Measurements from ENCODE around the gene CLMP.
"Not testable (repeated sequence)": the region's sequence is repeated elsewhere in the genome, so short reads cannot be mapped to it uniquely, and the experiment has no call there.

Gene CLMP

DNA sequence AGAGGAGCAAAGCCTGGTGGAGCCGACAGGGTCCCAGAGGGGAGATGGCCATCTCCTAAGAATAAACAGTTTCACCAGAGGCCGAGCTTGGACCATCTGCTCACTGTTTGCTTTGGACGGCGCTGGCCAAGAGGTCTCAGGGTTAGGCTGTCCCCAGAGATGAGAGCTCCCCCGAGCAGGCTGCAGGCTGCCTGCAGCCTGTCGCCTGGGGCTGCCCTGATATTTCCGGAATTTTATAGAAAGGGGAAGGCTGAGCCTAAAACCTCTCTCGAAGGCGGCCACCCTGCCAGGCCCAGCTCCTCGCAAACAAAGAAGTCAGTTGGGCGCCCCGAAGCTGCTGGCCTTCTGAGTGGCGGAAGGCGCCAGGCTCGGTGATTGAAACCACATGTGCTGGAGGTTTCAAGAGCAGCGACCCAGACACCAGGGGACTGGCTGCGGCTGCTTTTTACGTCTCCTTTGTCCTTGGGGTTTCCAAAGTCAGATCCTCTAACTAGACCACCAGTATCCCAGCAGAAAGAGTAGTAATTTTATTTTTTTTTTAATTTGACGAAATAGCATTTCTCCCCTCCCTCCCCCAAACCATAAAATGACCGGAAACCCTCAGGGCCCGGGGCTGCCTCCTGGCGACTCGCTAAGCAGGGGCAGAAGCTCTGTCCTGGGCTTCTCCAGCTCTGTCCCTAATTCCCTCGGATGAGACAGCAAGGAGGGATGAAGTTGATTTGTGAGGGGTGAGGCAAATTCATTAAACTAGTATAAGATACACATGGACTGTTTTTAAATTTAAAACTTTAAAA is 57.4 kb downstream of the CLMP start:
- TF ChIP-seq, protein P1, sequence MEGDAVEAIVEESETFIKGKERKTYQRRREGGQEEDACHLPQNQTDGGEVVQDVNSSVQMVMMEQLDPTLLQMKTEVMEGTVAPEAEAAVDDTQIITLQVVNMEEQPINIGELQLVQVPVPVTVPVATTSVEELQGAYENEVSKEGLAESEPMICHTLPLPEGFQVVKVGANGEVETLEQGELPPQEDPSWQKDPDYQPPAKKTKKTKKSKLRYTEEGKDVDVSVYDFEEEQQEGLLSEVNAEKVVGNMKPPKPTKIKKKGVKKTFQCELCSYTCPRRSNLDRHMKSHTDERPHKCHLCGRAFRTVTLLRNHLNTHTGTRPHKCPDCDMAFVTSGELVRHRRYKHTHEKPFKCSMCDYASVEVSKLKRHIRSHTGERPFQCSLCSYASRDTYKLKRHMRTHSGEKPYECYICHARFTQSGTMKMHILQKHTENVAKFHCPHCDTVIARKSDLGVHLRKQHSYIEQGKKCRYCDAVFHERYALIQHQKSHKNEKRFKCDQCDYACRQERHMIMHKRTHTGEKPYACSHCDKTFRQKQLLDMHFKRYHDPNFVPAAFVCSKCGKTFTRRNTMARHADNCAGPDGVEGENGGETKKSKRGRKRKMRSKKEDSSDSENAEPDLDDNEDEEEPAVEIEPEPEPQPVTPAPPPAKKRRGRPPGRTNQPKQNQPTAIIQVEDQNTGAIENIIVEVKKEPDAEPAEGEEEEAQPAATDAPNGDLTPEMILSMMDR (IDR thresholded peaks at IDR 0.05; ENCODE audit: insufficient read depth, low read length, poor library complexity, severe bottlenecking): no peak
- DNase-seq (ENCODE audit: extremely low read depth, insufficient read length): no peak

DNA sequence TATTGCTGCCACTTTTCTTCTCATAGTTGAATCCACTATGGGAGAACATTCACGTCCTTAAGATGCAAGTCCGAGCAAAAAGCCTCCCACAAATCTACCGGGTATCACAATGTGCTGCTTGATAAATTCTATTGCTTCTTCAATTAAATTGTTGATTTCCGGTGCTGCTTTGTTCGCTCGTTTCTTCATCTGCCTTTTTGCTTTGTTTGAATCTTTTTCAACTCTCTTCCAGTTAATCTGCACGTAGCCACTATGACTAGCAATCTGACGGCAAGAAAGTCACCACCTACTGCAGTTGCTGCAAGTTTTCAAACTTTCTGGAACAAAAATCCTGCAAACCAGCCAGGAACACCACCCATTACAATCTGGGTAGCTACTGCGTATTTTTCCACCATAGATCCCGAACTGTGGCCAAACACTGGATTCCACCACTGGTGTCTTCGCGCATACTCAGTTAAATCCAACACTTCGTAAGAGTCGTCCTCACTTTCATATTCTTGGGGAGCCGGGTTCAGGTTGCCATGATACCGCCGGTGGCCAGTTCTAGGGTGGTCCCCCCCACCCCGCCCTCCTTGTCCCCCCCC is 59.1 kb downstream of the CLMP start:
- H3K4me3 ChIP-seq (replicated peaks; ENCODE audit: low read depth, low read length): no peak overlapping the region
- H3K27me3 ChIP-seq (replicated peaks; ENCODE audit: control insufficient read depth, insufficient read depth, low read length): no peaks in the 10 kb centered on the region
- DNase-seq (ENCODE audit: extremely low read depth, insufficient read length): no peak
- H3K36me3 ChIP-seq (ENCODE audit: control insufficient read depth, insufficient read depth, low read length): no peaks in the 10 kb centered on the region
- TF ChIP-seq, protein P1 (IDR thresholded peaks at IDR 0.05; ENCODE audit: insufficient read depth, low read length, poor library complexity, severe bottlenecking): no peak

More for the DNA sequence above, 57.4 kb downstream of the CLMP start:
- Histone ChIP-seq H3K27me3 (replicated peaks; ENCODE audit: control insufficient read depth, insufficient read depth, low read length) (no peaks in the 10 kb centered on the region), H3K4me3 (replicated peaks; ENCODE audit: low read depth, low read length) (no peak overlapping the region), H3K36me3 (ENCODE audit: control insufficient read depth, insufficient read depth, low read length) (no peaks in the 10 kb centered on the region)

DNA sequence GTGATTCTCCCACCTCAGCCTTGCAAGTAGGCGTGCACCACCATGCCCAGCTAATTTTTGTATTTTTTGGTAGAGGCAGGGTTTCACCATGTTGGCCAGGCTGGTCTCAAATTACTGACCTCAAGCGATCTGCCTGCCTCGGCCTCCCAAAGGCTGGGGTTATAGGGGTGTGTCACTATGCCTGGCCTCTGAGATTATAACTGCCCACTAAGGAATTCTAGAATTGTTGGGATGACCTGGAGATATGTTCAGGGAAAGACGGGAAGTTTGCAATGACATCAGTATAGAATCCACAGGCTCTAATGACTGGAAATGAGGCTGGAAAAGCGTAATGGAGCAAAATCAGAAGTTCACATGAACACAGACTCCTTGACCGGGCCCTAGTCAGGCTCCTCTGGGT is 62.2 kb downstream of the CLMP start:
- no peak for DNase-seq (ENCODE audit: extremely low read depth, insufficient read length)
- Histone ChIP-seq H3K4me3 (replicated peaks; ENCODE audit: low read depth, low read length) (no peak overlapping the region), H3K36me3 (ENCODE audit: control insufficient read depth, insufficient read depth, low read length) (no peaks in the 10 kb centered on the region), H3K27me3 (replicated peaks; ENCODE audit: control insufficient read depth, insufficient read depth, low read length) (no peaks in the 10 kb centered on the region)
- TF ChIP-seq, protein P1 (IDR thresholded peaks at IDR 0.05; ENCODE audit: insufficient read depth, low read length, poor library complexity, severe bottlenecking): no peak

DNA sequence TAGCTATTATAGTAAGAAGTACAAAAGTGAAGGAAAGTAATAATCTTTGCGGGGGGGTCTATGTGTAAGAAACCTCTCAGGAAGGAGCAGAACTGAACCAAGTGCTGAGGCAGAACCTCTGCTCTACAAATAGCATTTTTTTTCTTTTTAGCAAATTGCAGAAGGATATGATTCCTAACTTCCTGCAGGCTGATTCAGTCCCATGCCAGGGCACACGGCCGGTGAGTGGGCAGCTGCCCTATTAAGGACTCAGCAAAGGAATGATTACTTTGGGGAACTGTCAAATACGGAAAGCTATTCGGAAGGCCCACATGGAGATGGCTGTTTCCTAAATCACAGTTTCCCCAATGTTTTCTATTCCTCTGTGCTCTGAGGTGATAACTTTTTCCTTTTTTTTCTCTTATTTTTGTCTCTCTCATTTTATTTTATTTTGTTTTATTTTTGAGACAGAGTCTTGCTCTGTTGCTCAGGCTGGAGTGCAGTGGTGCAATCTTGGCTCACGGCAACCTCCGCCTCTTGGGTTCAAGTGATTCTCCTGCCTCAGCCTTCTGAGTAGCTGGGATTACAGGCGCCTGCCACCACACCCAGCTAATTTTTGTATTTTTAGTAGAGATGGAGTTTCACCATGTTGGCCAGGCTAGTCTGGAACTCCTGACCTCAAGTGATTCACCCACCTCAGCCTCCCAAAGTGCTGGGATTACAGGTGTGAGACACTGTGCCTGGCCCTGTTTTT is 62.8 kb downstream of the CLMP start:
- not testable (repeated sequence) for H3K36me3 ChIP-seq (ENCODE audit: control insufficient read depth, insufficient read depth, low read length); H3K4me3 ChIP-seq (replicated peaks; ENCODE audit: low read depth, low read length); DNase-seq (ENCODE audit: extremely low read depth, insufficient read length); H3K27me3 ChIP-seq (replicated peaks; ENCODE audit: control insufficient read depth, insufficient read depth, low read length)

DNA sequence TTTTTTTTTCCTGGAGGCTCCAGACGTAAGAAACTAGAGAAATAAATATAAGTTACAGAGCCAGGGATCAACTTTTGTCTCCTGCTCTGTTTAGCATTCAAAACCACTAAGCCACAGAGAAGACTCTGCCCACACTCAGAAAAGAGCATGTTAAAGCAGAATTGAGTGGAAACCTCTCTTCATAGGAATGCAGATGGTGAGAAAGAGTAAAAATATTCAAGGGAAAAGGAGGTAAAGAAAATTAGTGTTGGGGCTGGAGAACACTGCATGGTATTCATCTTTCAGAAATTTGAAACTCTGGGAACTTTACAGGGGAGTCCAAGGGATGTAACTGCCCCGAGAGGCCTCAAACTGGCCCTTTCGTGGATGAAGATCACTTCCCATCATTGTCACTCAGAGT is 65.1 kb downstream of the CLMP start:
- TF ChIP-seq, protein P1 (IDR thresholded peaks at IDR 0.05; ENCODE audit: insufficient read depth, low read length, poor library complexity, severe bottlenecking): no peak
- Histone ChIP-seq H3K27me3 (replicated peaks; ENCODE audit: control insufficient read depth, insufficient read depth, low read length) (no peaks in the 10 kb centered on the region), H3K36me3 (ENCODE audit: control insufficient read depth, insufficient read depth, low read length) (no peaks in the 10 kb centered on the region), H3K4me3 (replicated peaks; ENCODE audit: low read depth, low read length) (no peak overlapping the region)
- no peak for DNase-seq (ENCODE audit: extremely low read depth, insufficient read length)

DNA sequence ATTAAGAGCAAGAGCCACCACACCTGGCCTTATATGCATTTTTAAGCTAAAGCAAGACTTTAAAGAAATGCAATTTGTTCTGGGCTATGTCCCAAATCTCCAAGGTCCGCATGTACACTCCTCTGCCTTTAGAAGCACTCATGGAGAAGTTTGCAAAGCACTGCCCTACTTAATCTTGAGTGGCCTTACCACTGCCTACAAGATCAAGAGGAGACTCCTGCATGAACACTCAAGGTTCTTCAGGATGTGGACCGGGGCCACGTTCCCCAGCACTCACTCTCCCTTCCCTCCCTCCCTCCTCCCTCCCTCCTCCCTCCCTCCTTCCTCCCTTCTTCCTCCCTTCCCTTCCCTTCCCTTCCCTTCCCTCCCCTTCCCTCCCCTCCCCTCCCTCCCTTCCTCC is 69.9 kb downstream of the CLMP start:
- H3K36me3 ChIP-seq (ENCODE audit: control insufficient read depth, insufficient read depth, low read length): no peaks in the 10 kb centered on the region
- TF ChIP-seq, protein P1 (IDR thresholded peaks at IDR 0.05; ENCODE audit: insufficient read depth, low read length, poor library complexity, severe bottlenecking): no peak
- H3K27me3 ChIP-seq (replicated peaks; ENCODE audit: control insufficient read depth, insufficient read depth, low read length): no peaks in the 10 kb centered on the region
- no peak overlapping the region for H3K4me3 ChIP-seq (replicated peaks; ENCODE audit: low read depth, low read length)
- no peak for DNase-seq (ENCODE audit: extremely low read depth, insufficient read length)

All from GM06990 (cell line).